Activated CD4-positive, alpha-beta memory T cell treated with anti-CD3 and anti-CD28 coated beads for 36 hours (primary cell): ENCODE measurements around the gene KIF3A. TPM values are rescaled to one million over a fixed set of nuclear protein-coding genes. Genes with fewer than 3 reads are reported as not detected.

Experiments used
- CTCF ChIA-PET: fragments of 350-600 bp; sonication (Branson Sonifier 250); formaldehyde crosslinking; loops from one replicate; lab custom pipeline; 2021; ENCODE audit warnings: antibody characterized with exemption, inconsistent platforms; lab: Charles Lee
- POLR2A ChIA-PET: fragments of 350-600 bp; sonication (Branson Sonifier 250); formaldehyde crosslinking; loops from one replicate; lab custom pipeline; 2021; ENCODE audit warnings: antibody characterized with exemption; lab: Charles Lee
- DNase-seq: peaks from one replicate; pipeline ENCODE4 v3.0.0-alpha.2; 2020
- H3K27ac Mint-ChIP-seq: one replicate; pipeline ENCODE4 v1.8.0; 2021; ENCODE audit warnings: mixed read lengths
- H3K27me3 Mint-ChIP-seq: one replicate; pipeline ENCODE4 v1.8.0; 2021; ENCODE audit warnings: mixed read lengths
- H3K36me3 Mint-ChIP-seq: one replicate; pipeline ENCODE4 v1.8.0; 2021; ENCODE audit warnings: mixed read lengths
- H3K4me1 Mint-ChIP-seq: one replicate; pipeline ENCODE4 v1.8.0; 2021; ENCODE audit warnings: low read depth, mixed read lengths
- H3K4me3 Mint-ChIP-seq: one replicate; pipeline ENCODE4 v1.8.0; 2021; ENCODE audit warnings: mild to moderate bottlenecking, mixed read lengths
- H3K9me3 Mint-ChIP-seq: one replicate; pipeline ENCODE4 v1.8.0; 2021; ENCODE audit warnings: mixed read lengths
- intact Hi-C: fragments of 100-400 bp; cut with micrococcal nuclease; formaldehyde crosslinking; loops from one replicate; pipeline ENCODE4 v1.15.1; 2023
- total RNA-seq, 2 experiments: library from RNA; stranded (reverse); gene quantifications; one replicate each; pipeline ENCODE4 v1.2.3, GENCODE V29; 2021

KIF3A gene
- 10 to 100 TPM; 12.1 to 16.1 TPM for total RNA-seq

DNA sequence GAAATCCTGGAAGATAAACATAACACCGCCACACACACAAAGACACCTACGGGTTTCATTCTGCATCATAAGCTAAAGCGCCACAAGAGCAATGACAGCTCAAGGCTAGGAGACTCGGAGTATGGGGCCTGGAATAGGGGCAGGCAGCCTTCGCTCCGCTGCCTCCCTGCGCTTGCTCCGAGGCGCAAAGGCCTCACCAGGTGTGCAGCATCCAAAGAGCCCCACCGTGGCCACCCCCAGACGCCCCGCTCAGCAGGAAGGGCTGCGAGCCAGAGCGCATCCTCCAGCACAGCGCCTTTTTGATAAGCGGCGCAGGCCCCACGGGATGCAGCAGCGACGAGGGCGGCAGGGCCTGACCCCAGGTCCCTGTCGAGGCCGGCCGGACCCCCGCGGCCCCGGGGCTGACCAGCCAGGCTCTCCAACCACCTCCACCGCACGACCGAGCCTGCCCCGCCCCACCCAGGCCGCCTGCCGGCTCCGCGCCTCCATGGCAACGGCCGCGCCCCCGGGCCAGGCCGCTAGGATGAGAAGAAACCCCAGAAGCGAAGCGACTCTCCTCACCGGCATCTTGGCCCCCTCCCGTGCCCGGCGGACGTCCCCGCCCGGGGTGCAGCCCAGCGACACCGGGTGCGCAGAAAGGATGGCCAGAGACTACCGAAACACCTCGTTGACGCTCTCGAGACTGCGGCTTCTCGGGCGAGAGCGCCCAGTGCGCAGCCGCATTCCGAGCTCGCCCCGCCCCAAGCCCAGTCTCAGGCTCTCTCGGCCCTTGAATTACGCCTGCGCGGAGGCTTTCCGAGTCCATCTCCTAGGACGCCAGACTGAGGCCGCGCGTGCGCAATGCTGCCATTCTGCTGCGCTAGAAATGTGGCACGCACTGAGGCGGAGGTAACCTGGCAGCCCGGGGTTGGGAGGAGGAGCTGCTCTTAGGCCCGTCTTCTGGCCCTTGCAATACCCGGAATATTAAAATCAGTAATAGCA, at the start of gene KIF3A:
KIF3A (minus strand) TSS at position 694 of the 981 bp plus-strand sequence; CDS start at position 567, 127 bp downstream.
- H3K36me3 Mint-ChIP-seq: peaks cover 6% of the 10 kb centered on the region
- H3K27ac Mint-ChIP-seq: peak within 1 kb of the TSS; percentile 78
- H3K27me3 Mint-ChIP-seq: peaks cover 2% of the 10 kb centered on the region
- intact Hi-C loops: loop anchor here (1.0 to 10.0 kb wide), 10 partner anchors 9 to 1488 kb away; partner anchors contain the start of genes GDF9, PPP2CA, RAD50 and SEPTIN8
- ChIA-PET CTCF (interaction anchor here (0.6 to 3.3 kb wide), 13 partner anchors 10 to 270 kb away, joined by 3 to 45 read pairs (median 3); partner anchors contain the start of gene CCNI2), POLR2A (interaction anchor here (0.7 to 1.9 kb wide), 10 partner anchors 10 to 114 kb away, joined by 3 to 16 read pairs (median 3); partner anchors contain the start of genes CCNI2 and SHROOM1)
- DNase-seq: peak; percentile 99
- H3K4me1 Mint-ChIP-seq: peaks cover 35% of the 10 kb centered on the region
- H3K4me3 Mint-ChIP-seq: peak within 1 kb of the TSS; percentile 84
- no peaks in the 10 kb centered on the region for H3K9me3 Mint-ChIP-seq

DNA sequence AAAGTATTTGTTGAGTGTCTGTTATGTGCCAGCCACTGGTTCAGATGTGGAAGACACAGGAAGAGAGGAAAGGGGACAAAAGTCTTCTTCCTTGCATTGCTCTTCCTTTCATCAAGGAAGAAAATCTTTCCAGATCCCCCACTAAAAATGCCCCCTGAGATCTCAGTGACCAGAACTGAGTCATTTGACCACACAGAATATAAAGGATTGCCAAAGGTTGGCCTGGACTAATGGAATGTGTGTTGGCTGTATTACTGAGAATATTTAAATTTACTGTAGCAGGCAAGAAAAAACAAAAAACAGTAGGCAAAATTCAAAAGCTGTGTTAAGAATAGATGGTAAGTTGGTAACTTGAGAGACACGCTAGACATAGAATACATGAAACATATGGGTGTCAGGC, 49.7 kb upstream of the KIF3A start:
- intact Hi-C loops: no loop called here
- no peaks in the 10 kb centered on the region for H3K36me3 Mint-ChIP-seq
- ChIA-PET POLR2A (no interaction called here), CTCF (no interaction called here)
- no peak overlapping the region for H3K4me3 Mint-ChIP-seq
- H3K9me3 Mint-ChIP-seq: no peaks in the 10 kb centered on the region
- no peak for DNase-seq
- no peak overlapping the region for H3K27ac Mint-ChIP-seq
- H3K4me1 Mint-ChIP-seq: no peaks in the 10 kb centered on the region
- peaks cover 9% of the 10 kb centered on the region for H3K27me3 Mint-ChIP-seq

DNA sequence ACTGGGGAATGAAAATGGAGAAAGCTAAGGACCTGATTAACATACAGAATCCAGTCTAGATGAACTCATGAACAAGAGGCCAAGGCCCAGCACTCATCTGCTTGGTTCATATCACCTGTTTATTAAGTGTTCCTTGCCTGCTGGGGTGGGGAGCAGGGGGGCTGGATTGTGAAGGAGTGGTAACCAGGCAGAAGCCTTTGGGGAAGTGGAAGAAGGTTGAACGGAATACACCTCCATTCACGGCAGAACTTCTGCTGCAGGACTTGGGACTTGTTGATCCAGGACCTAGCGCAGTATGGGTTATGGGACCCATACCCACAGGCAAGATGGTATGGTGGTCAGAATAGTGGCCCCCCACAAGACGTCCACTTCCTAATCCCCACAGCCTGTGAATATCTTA, 48.5 kb upstream of the KIF3A start:
- Mint-ChIP-seq H3K27ac (no peak overlapping the region), H3K4me3 (no peak overlapping the region), H3K27me3 (peaks cover 12% of the 10 kb centered on the region), H3K9me3 (no peaks in the 10 kb centered on the region), H3K4me1 (no peaks in the 10 kb centered on the region), H3K36me3 (no peaks in the 10 kb centered on the region)
- ChIA-PET POLR2A (no interaction called here), CTCF (interaction anchor here (2.3 kb wide), 1 partner anchor 34 kb away, joined by 9 read pairs; no protein-coding TSS in a partner anchor)
- no peak for DNase-seq
- intact Hi-C loops: no loop called here

DNA sequence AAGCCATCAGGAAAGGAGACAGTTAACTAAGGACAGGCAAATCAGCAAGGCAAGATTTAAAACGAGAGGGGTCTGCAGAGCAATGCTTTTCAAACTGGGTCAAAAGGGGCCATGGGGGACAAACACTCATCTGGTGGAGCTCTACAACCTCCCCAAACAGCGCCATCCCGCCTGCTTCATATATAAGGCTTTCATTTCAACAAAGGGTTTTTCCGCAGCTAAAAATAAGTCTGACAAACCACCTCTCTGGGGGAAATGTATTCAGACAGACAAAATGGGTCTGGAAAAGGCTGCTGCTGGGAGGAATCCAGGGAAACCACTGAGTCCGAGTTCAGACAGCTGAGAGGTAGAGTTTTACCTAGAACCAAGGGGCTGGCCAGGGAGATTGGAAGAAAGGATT, 48.0 kb upstream of the KIF3A start:
- ChIA-PET CTCF (interaction anchor here (1.4 to 2.3 kb wide), 2 partner anchors 35 to 43 kb away, joined by 4 to 9 read pairs; no protein-coding TSS in a partner anchor), POLR2A (no interaction called here)
- H3K4me3 Mint-ChIP-seq: no peak overlapping the region
- no peaks in the 10 kb centered on the region for H3K9me3 Mint-ChIP-seq
- H3K27me3 Mint-ChIP-seq: peaks cover 12% of the 10 kb centered on the region
- H3K4me1 Mint-ChIP-seq: no peaks in the 10 kb centered on the region
- no peak overlapping the region for H3K27ac Mint-ChIP-seq
- intact Hi-C loops: no loop called here
- DNase-seq: no peak
- H3K36me3 Mint-ChIP-seq: no peaks in the 10 kb centered on the region

DNA sequence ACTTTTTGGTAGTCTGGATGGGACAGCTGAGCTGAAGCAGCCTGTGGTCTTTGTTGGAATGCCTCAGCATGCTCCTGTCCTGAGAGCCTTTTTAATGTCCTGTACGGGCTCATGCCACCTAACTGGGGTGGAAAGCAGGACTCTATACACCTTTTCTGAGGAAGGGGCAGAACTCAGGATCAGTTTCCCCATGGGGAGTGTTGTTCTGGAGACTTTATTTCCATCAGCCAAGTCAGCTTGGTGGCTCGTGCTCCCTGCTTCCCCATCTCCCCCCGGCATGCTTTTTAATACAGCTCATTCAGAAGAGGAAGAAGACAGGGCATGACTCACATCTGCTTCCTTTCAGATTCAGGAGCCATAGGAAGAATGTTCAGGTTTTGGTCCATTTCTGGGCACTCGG, 44.8 kb upstream of the KIF3A start:
- Mint-ChIP-seq H3K4me3 (no peak overlapping the region), H3K36me3 (no peaks in the 10 kb centered on the region), H3K27me3 (peaks cover 21% of the 10 kb centered on the region), H3K4me1 (no peaks in the 10 kb centered on the region), H3K27ac (no peak overlapping the region), H3K9me3 (no peaks in the 10 kb centered on the region)
- peak; percentile 4 for DNase-seq
- CTCF ChIA-PET: interaction anchor here (1.3 kb wide), 1 partner anchor 36 kb away, joined by 3 read pairs; no protein-coding TSS in a partner anchor
- intact Hi-C loops: no loop called here
- POLR2A ChIA-PET: no interaction called here

DNA sequence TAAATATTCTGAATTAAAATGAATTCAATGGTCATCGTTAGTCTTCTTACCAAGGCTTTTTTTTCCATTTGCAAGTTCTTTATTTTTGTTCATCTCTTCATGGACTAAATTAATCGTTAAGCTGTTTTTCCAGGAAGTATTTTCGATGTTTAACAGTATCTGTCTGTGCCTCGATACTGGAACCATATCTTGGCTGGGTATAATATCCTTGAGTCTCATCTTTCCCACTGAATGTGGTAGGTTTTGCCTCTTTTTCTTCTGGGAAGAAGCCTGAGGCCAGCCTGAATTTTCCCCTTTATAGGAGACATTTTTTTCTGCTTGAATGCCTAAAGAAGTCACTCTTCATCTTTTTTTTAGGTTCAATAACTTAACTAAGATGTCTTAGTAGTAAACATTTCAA, 43.7 kb upstream of the KIF3A start:
- no peak for DNase-seq
- Mint-ChIP-seq H3K27ac (no peak overlapping the region), H3K4me3 (no peak overlapping the region), H3K36me3 (no peaks in the 10 kb centered on the region), H3K9me3 (no peaks in the 10 kb centered on the region), H3K27me3 (peaks cover 21% of the 10 kb centered on the region), H3K4me1 (peaks cover 2% of the 10 kb centered on the region)
- ChIA-PET CTCF (no interaction called here), POLR2A (no interaction called here)
- intact Hi-C loops: no loop called here

DNA sequence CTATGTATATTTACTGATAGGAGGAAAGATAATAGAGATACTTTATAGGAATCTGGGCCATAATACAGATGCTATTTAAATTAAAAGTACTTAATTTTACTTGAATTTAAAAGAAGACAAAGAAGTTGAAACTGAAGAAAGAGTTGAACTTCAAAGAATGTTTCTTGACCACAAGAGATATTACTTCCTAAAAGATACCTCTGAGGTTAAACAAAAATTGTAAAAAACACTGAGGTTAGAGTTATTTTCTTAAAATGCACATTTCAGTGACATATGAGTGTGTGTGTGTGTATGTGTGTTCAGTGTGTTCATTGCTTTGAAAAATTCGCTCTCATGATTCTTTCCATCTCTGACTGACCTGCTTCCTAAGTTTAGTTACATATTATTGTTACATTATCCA, 43.2 kb upstream of the KIF3A start:
- Mint-ChIP-seq H3K4me3 (no peak overlapping the region), H3K27ac (no peak overlapping the region), H3K4me1 (peaks cover 2% of the 10 kb centered on the region), H3K9me3 (no peaks in the 10 kb centered on the region), H3K27me3 (peaks cover 21% of the 10 kb centered on the region), H3K36me3 (no peaks in the 10 kb centered on the region)
- ChIA-PET POLR2A (no interaction called here), CTCF (interaction anchor here (0.8 kb wide), 1 partner anchor 40 kb away, joined by 3 read pairs; no protein-coding TSS in a partner anchor)
- no peak for DNase-seq
- intact Hi-C loops: no loop called here

DNA sequence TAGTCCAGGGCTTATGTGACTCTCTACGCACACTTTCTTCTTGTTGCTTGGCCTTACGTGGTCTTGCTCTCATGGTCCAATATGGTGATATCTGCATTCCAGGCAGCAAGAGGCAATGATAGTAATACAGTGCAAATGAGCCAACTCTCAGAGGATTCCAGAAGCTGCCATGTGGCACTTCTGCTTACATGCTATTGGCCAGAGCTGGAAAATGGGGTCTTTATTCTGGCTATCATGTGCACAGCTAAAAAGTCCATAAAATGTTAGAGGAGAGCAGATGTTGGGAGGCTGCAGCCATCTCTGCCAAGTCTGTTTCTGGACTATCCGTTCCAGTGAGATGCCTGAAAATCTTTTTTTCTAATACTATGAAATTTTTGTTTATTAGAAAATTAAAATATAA, 42.6 kb upstream of the KIF3A start:
- Mint-ChIP-seq H3K27me3 (peaks cover 18% of the 10 kb centered on the region), H3K4me3 (no peak overlapping the region), H3K9me3 (no peaks in the 10 kb centered on the region), H3K4me1 (peaks cover 2% of the 10 kb centered on the region), H3K27ac (no peak overlapping the region), H3K36me3 (no peaks in the 10 kb centered on the region)
- POLR2A ChIA-PET: no interaction called here
- CTCF ChIA-PET: interaction anchor here (0.8 kb wide), 1 partner anchor 41 kb away, joined by 3 read pairs; no protein-coding TSS in a partner anchor
- no peak for DNase-seq
- intact Hi-C loops: no loop called here

DNA sequence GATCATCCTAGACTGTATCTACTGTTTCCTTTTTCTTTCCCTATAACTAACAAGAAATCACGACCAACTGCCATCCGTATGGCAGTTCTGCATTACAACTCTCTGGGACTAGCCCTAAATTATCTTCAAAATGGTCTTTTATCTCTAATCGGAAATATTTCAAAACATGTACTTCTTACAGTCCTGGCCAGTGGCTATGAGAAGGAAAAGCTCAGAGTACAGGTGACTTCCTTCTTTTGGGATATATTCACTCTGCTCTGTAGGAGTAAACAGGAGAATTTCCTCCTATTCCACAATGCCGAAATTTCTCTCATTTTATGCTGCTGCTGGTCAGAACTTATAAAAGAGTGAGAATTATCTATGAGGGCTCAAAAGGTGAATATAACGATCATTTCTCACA, 41.5 kb upstream of the KIF3A start:
- intact Hi-C loops: no loop called here
- CTCF ChIA-PET: interaction anchor here (1.2 kb wide), 1 partner anchor 42 kb away, joined by 3 read pairs; no protein-coding TSS in a partner anchor
- no peaks in the 10 kb centered on the region for H3K9me3 Mint-ChIP-seq
- H3K4me3 Mint-ChIP-seq: no peak overlapping the region
- H3K36me3 Mint-ChIP-seq: no peaks in the 10 kb centered on the region
- no peak overlapping the region for H3K27ac Mint-ChIP-seq
- POLR2A ChIA-PET: no interaction called here
- peaks cover 2% of the 10 kb centered on the region for H3K4me1 Mint-ChIP-seq
- DNase-seq: no peak
- peaks cover 18% of the 10 kb centered on the region for H3K27me3 Mint-ChIP-seq

DNA sequence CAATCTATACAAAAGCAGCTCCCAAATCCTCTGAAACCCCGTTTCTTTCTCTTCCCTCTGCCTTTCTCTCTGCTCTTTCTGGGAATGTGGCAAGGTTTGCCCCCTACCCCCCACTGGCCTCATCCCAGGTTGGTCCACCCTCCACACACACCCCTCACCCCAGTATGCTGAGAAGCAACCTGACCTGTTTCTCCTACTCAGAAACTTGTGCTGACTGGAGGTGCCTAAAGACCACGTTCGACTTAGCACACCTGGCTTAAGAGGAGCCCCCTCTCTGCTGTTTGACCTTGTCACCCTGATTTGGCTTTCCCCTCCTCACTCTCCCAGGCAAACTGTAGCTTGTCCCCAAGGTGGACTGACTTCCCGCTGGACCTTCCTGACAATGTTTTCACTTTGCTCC, 40.8 kb upstream of the KIF3A start:
- Mint-ChIP-seq H3K36me3 (no peaks in the 10 kb centered on the region), H3K27ac (no peak overlapping the region), H3K27me3 (peaks cover 16% of the 10 kb centered on the region), H3K4me1 (peaks cover 2% of the 10 kb centered on the region), H3K9me3 (no peaks in the 10 kb centered on the region), H3K4me3 (peak overlapping the region; percentile 48)
- ChIA-PET POLR2A (interaction anchor here (1.4 kb wide), 1 partner anchor 40 kb away, joined by 3 read pairs; the partner anchor contains the start of gene KIF3A), CTCF (interaction anchor here (1.0 to 1.7 kb wide), 4 partner anchors 41 to 273 kb away, joined by 3 to 6 read pairs (median 4); partner anchors contain the start of gene KIF3A)
- intact Hi-C loops: no loop called here
- no peak for DNase-seq

DNA sequence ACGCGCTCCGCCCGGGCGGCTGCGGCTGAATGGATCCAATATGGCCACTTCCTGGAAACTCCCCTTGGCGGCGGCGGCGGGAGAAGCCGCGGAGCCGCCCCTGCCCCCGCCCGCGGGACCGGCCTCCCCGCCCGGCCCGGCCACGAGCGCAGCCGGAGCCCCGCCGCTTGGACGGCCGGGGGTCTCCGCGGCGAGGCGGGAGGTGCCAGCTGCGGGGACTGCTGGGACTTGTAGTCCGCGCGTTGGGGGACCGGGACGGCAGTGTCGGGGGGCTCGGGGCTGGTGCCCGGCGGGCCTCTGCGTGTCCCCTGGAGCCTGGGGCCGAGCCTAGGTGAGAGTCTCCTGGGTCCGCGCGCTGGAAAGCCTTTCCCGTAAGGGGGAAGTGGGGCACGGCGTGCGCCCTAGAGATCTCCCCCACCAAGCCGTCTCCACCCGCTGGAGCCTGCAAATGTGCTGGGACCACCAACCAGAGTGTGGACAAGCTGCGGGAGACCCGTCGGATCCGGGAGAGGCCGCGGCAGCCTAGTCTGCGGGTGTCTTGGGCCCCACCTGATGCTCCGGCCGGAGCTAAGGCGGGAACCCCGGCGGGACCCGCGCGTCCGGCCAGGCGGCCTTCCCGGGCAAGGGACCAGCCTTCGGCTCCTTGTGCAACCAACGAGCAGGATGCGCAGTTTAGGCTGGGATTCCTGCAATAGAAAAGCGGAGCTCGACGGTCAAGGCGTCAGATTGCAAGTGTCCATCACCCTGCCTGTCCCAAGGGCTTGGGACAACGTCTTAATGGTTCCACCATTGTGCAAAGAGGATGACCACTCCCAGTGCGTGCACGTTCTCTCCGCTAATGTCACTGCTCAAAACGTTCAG, 40.1 kb upstream of the KIF3A start, which contains the start of gene SEPTIN8:
SEPTIN8 (minus strand) TSS at position 31 of the 861 bp plus-strand sequence. CDS start 102 bp downstream, outside the sequence.
- ChIA-PET POLR2A (interaction anchor here (1.4 kb wide), 1 partner anchor 40 kb away, joined by 3 read pairs; the partner anchor contains the start of gene KIF3A), CTCF (interaction anchor here (0.8 to 1.7 kb wide), 4 partner anchors 24 to 272 kb away, joined by 3 to 6 read pairs (median 4); partner anchors contain the start of gene KIF3A)
- Mint-ChIP-seq H3K4me1 (peaks cover 2% of the 10 kb centered on the region), H3K27me3 (peaks cover 13% of the 10 kb centered on the region), H3K27ac (no peak within 1 kb of the TSS), H3K9me3 (no peaks in the 10 kb centered on the region), H3K4me3 (peak within 1 kb of the TSS; percentile 68), H3K36me3 (no peaks in the 10 kb centered on the region)
- intact Hi-C loops: loop anchor here (1.0 to 2.0 kb wide), 3 partner anchors 27 to 89 kb away; partner anchors contain the start of genes GDF9, KIF3A and UQCRQ
- DNase-seq: peak; percentile 62
